ELR (cell line): ENCODE measurements around the gene GPR17.
A peak's percentile ranks its signal among the peaks of the same experiment; 100 is the strongest.

ENCODE experiments used
- DNase-seq: peaks from one replicate; pipeline ENCODE4 v3.0.0-alpha.2; 2015; ENCODE audit warnings: low read depth

The GPR17 gene

DNA sequence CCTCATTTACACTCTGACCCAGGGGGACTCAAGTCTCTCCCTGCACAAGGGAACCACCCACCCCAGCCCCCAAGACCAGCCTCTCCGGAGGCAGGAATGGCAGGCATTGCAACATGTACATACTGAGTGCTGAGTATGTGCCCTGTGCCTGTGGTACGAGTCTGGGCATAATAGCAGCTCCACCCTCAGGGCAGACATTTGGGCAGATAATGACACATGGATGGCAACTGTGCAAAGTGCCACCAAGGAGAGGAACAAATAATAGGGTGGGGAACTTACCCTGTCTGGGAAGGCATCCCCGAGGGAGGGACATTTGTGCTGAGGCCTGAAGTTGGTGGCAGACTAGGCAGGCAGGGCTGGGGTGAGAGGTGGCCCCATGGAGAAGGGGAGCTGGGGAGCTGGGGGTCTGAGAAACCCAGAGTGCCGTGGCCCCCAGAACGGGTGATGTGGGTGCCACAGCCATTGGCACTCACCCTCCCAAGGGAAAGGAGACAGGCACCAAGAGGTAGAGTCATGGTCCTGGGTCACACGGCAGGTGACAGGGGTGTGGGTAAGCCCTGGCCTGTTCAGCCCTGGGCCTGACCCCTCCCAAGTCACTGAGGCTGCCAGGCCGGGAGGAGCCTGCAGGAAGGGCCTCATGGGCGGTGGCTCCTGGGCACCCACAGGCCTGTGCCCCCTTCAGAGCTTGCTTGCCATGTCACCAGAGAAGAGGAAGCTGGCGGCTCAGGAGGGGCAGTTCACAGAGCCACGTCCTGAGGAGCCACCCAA, 15.7 kb upstream of the GPR17 start:
- DNase-seq, result no peak

GRCh38 chr2:127630864-127631540, 15.0 kb upstream of the GPR17 start:
- DNase-seq, result no peak

DNA sequence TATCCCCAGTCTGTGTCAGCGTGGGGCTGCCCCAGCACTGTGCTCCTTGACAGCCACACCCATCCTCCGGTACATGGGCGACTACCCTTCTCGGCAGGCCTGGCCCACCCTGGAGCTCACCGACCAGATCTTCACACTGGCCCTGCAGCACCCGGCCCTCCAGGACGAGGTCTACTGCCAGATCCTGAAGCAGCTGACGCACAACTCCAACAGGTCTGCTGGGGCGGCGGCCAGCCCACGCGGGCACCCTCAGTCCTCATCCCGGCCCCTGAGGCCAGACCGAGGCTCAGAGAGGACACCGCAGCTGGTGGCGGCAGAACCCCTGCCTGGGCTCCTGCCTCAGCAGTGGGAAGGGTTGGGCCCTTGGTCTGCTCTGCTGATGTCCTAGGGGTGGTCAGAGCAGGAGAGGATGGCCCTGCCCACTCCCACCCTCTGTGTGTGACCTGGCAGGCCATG, 14.4 kb upstream of the GPR17 start:
- DNase-seq, result no peak

- DNase-seq, result no peak
Measured at GRCh38 chr2:127631997-127632581, 13.9 kb upstream of the GPR17 start.

DNA sequence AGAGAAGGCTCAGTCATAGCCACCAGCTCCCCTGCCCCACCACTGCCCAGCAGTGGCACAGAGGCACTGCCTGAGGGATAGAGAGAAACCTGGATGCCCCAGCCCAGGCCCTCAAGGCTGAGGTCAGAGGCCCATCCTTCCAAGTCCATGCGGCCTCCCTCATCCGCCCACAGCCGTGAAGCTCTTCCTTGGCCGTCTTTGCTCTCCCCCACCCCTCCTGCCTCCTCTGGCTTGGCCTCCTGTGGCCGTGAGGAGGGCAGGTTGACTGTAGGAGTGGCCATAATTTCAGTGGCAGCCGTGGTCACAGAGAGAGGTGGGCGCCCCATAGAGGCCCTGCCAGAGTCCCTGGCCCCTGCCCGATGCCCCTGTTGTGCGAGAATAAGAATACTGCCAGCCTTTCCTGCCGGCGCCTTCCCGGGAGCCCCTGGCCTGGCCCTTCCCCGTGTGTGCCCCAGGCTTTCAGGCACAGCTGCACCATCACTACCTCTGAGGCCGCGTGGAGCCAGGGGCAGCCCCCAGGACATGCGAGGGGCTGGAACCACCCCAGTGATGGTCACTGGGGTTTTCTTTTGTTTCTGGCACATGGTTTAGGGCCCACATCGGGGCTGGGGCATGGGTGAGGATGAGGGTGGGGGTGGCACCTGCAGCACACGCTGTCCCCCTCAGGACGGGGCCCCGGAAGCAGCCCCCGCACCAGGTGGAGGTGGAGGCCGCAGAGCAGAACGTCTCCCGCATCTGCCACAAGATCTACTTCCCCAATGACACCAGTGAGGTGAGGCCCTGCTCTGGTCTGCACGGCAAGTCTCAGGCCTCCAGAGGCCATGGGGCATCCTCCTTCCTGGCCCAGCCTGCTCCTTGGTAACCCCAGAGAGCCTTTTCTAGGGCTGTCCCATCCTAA, 13.1 kb upstream of the GPR17 start:
- no peak for DNase-seq

DNA sequence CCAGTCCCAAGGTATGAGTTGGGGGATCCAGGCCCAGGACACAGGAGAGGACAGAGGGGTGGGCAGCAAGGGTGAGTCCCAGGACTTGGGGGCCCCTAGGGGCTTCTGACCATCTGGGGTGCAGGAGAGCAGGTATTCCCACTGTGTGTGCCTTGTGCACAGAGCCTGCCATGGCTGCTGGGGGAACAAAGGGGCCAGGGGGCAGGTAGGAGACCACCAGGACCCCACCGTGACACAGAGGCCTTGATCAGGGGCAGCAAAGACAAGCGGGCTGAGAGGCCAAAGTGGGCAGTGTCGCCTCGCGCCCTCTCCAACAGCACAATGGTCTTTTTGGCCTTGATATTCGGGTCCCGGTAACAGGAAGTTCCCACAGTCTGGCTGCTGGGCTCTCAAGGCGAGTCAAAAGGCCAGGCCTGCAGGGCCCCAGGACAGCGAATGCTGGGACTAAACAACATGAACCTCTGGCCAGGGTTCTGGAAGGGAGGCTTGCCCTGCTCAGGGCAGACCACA, 12.3 kb upstream of the GPR17 start:
- no peak for DNase-seq

DNA sequence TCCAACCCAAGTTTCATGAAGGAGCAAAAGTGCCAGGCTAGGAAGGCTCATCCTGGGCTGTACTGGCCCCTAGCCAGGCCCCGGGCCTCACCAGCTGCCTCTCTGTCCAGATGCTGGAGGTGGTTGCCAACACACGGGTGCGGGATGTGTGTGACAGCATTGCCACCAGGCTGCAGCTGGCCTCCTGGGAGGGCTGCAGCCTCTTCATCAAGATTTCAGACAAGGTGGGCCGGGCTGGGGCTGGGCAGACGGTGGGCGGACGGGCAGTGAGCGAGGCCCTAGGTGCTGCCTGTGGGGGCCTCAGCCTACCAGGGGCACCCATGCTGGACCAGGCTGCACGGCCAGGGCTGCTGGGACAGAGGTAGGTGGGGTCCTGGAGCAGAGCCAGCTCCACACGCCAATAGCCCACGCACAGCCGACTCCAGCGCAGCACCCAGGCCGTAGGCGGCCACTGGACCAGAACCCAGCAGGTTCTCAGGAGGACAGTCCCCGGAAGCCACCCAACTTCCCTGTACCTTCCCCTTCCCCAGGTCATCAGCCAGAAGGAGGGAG, 11.8 kb upstream of the GPR17 start:
- no peak for DNase-seq

DNA sequence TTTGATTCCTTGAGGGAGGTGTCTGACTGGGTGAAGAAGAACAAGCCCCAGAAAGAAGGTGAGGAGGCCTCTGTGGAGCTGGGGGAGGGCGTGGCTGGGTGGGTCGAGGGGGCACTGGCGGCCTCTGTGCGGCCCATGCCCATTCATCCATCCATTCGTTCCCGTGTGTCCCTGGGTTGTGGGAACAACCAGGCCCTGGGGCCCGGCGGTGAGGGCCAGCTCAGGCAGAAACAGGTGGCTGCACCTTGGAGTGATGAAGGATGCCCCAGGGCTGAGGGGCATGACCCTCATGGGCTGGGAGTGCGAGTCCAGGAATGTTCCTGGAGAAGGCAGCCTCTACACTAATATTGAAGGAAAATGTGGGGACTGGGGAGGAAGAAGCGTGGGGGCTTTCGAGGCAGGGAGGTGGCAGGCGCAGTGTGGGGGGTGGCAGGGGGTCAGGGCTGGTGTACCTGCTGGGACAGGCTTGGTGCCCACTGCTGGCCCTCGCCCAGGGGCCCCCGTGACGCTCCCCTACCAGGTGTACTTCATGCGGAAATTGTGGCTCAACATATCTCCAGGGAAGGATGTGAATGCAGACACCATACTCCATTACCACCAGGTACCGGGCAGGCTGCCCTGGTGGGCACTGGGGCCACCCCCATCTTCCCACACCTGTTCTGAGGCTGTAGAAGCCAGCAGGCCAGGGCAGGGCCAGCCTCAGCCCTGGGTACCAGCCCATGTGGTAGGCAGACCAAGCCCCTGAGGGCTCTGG, 11.2 kb upstream of the GPR17 start:
- DNase-seq, result no peak

DNA sequence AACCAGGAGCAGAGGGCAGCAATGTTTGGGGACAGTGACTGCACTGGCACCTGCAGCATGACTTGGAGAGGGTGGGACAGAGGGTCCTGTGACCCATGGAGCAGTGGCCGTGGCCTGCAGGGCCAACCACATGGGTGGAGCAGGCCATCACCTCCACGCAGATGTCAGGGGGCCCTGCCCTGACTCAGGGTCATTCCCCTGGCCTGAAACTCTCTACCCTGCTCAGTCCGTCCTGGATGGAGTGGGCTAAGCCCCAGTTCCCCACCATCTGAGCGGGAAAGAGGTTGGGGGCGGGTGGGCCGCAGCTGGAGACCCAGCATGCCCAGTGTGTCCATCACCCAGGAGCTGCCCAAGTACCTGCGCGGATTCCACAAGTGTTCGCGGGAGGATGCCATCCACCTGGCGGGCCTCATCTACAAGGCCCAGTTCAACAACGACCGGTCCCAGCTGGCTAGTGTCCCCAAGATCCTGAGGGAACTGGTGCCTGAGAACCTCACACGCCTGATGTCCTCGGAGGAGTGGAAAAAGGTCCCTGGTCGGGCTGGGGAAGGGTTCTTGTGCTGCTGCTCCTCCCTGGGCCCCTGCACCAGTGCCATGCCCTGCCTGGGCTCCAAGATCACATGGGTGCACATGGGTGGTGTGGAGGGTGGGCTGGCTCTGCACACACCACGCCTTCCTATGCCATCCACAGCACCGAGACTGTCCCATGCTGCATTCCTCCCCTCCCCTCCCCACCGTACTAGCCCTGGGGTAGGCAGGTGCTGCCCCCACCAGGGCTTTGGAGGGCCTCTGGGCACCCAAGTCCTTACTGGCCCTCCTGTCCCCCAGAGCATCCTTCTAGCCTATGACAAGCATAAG, 10.3 kb upstream of the GPR17 start:
- no peak for DNase-seq

DNA sequence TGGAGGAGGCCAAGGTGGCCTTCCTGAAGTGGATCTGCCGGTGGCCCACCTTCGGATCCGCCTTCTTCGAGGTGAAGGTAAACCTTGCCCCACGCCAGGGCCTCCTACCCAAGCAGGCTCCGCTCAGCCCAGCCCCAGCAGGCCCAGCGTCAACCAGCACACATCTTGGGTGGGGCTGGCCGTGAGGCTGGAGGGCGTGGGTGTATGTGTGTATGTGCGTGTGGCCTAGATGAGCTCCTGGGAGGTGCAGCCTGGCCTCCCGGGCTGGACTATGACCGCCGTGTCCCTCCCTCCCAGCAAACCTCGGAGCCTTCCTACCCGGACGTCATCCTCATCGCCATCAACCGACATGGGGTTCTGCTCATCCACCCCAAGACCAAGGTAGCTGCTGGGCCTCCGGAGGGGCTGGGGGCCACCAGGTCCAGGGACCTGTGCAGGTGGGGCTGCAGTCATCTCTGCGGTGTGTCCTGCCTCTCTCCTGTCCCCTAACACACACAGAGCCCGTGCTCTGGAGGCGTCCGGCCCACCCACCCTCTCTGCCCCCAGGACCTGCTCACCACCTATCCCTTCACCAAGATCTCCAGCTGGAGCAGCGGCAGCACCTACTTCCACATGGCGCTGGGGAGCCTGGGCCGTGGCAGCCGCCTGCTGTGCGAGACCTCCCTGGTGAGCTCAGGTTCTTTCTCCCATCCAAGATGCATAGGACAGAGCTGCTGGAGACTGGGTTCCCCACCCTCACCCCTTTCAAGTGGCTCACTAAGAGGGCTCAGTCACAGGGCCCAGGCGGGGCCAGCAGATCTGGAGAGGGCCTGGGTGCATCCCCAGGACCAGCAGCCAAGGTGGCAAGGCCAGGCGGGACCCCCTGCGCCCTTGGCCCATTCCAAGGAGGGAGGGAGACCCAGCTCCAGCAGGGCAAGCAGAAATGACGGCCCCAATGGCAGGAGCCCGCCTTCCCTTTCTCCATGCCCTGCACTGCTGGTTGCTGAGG, 9.4 kb upstream of the GPR17 start:
- DNase-seq, result no peak

GRCh38 chr2:127637236-127637630, 8.7 kb upstream of the GPR17 start:
- no peak for DNase-seq

GRCh38 chr2:127637725-127638252, 8.2 kb upstream of the GPR17 start:
- DNase-seq, result peak; percentile 97

DNA sequence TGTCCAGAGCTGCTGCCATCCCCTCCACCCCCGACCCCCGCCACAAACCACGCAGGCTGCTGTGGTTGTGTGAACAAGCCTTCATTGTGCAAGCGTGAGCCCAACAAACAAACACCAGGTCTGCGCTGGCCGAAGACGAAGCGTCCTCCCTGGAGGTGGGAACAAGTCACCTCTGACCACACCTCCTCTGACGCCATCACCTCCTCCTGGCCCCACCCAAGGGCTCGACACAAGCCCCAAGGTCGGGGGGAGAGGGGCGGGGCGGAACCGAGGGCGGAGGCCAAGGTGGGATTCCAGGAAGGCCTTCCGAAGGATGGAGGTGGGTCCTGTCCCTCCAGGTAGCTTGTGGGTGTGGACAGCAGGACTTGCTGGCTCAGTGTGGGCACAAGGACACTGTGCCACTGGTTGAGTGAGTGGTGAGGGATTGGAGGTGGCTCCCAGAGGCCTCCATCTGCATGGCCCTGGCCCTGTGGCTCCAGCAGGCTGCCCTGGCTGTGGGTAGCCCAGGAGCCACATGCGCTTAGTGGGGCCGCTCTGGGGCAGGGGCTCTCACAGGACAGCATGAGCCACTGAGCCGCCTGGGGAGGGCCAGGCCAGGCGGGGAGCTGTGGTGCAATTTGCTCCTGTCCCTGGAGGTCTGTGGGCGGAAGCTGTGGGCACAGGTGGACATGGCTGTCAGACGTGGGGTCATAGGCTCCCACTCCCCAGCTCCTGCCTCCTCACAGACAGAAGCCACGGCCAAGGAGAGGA, 7.4 kb upstream of the GPR17 start:
- DNase-seq, result peak; percentile 35

DNA sequence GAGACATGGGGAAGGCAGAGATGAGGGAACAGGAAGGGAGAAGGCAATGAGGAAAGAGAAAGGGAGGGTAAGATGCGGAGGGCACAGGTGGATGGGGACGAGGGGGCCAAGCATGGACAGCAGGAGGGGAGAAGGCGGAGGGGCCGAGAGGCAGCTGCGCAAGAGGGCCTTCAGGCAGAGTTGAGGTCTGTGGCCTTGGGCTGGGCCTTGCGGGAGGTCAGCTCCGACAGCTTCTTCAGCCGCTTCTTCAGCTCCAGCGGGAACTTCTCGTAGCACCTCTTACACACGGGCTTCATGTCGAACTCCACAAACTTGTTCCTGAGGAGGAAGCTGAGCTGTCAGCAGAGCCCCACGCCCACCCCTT, 6.9 kb upstream of the GPR17 start:
- no peak for DNase-seq

GRCh38 chr2:127640082-127641072, 5.6 kb upstream of the GPR17 start:
- DNase-seq, result peak; percentile 37

- no peak for DNase-seq
Measured at GRCh38 chr2:127641133-127641532, 4.8 kb upstream of the GPR17 start.
